ELF-1 (cell line): ENCODE data around the gene ABHD17A.

Experiments used
- DNase-seq: peaks from one replicate; pipeline ENCODE4 v3.0.0-alpha.2; 2016; ENCODE audit warnings: low read depth, low spot score

The ABHD17A gene

DNA sequence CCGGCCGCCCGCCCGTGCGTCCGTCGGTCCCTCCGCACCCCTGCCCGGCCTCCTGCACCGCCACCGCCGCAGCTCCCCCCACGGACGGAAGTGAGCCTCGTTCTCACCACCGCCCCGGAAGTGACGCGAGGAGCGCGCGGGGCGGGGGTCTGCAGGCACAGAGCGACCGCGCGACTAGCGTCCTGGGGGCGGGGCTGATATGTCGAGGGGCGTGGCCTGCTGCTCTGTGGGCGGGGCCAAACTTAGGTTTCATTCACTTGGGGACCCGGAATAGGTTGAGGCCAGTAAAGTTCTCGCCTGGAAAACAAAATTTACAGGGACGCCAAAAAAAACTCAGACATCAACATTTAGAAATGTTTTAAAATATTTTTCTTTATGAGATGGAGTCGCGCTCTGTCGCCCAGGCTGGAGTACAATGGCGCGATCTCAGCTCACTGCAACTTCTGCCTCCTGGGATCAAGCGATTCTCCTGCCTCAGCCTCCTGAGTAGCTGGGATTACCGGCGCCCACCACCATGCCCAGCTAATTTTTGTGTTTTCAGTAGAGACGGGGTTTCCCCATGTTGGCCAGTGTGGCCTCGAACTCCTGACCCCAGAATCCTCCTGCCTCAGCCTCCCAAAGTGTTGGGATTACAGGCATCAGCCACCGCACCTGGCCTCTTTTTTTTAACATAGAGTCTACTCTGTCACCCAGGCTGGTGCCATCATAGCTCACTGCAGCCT is at the start of gene ABHD17A:
Gene ABHD17A, minus strand, starts transcription at position 99 of the 722 bp plus-strand sequence. CDS start 3,930 bp downstream, outside the sequence.
- peak; percentile 95 for DNase-seq

DNA sequence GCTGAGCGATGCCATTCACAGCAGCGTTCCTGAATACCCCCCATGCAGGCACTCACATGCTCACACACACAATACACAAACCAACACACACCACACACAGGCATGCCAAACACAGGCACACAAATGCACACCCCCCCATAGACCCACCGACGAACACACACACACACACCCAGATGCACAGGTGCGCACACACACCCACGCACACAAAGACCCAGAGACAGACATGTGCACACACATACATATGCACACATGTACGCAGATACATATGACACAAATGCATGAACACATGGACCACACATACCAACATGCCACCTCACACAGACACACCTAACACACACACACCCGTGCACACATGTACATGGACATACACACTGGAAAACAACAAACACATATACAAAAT is 48.6 kb upstream of the ABHD17A start:
- DNase-seq = no peak

DNA sequence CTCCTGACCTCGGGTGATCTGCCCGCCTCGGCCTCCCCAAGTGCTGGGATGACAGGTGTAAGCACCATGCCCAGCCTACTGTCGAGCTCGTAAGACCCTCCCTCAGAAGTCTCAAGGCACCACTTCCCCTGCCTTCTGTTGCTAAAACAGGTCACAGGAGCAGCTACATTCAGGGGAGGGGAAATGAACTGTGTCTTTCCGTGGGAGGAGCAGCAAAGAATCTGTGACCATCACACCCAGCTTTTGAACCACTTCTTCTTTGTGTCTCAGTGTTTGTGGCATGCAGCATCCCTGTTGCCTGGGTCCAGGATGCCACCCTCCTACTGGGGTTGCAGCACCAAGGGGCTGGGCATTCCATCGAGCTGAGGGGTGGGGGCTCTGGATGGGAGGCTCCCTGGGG is 47.9 kb upstream of the ABHD17A start:
- DNase-seq = no peak

DNA sequence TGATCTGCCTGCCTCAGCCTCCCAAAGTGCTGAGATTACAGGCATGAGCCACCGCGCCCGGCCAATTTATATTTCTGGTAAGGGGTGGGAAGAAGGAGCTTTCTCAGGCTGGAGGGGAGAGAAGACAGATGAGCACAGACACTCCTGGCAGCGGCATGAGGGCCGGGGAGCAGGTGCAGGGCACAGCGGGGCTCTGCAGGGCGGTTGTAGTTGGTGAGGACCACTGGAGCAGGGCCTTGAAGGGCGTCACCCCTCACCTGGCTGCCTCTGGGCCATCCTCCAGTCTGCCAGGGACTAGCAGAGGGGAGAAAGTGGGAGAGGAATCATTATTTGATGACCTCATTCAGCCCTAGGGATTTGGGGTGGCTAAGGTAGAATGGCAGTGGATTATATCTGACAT is 47.1 kb upstream of the ABHD17A start:
- DNase-seq = no peak

DNA sequence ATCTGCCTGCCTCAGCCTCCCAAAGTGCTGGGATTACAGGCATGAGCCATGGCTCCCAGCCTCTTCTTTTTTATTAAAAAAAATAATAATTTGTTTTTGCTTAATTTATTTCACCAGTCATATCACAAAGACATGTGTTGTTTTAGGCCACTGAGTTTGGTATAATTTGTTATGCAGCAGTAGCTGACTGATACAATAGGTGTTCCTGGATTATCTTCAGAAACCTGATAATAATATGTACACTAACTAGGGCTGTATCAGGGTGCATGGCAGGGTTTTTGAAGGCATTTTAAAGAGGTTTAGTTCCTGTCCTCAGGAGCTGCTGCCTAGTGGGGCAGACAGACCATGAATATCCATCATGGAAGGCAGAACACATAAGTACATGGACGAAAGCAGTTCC is 46.1 kb upstream of the ABHD17A start:
- no peak for DNase-seq

GRCh38 chr19:1929021-1929742 is 43.9 kb upstream of the ABHD17A start:
- peak; percentile 87 for DNase-seq

GRCh38 chr19:1925544-1925943 is 40.2 kb upstream of the ABHD17A start:
- DNase-seq = no peak

GRCh38 chr19:1924320-1924961 is 39.1 kb upstream of the ABHD17A start:
- DNase-seq = no peak

DNA sequence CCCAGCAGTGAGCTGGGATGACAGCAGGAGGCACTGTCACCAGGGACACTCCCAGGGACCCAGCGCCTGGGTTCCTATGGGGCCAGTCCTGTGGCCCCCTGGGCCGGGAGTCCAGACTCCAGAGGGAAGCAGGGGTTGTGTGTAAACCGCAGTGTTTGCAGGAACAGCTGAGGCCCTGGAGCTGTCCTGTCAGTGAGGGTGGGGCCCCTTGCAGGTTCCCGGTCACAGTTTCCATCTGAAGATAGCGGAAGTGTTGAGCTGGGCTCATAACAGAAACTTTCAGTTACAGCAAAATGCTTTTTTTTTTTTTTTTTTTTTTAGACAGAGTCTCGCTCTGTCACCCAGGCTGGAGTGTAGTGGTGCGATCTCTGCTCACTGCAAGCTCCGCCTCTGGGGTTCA is 38.0 kb upstream of the ABHD17A start:
- DNase-seq = no peak

DNA sequence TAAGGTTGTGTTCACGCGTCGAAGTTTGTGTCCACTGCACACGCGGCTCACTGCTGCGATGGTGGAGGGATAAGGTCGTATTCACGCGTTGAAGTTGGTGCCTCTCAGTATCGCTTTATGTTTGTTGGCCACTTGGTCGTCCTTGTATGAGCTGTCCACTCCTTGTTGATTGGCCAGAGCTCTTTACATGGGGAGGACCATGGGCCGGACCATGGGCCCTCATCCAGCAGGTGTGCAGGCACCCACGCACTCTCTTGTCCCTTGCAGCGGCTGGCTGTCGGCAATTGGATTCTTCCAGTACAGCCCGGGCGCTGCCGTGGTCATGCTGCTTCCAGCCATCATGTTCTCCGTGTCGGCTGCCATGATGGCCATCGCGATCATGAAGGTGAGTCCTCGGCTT is 37.5 kb upstream of the ABHD17A start:
- no peak for DNase-seq

GRCh38 chr19:1921825-1922224 is 36.5 kb upstream of the ABHD17A start:
- no peak for DNase-seq

- no peak for DNase-seq
Measured at GRCh38 chr19:1921326-1921725, 36.0 kb upstream of the ABHD17A start.

DNA sequence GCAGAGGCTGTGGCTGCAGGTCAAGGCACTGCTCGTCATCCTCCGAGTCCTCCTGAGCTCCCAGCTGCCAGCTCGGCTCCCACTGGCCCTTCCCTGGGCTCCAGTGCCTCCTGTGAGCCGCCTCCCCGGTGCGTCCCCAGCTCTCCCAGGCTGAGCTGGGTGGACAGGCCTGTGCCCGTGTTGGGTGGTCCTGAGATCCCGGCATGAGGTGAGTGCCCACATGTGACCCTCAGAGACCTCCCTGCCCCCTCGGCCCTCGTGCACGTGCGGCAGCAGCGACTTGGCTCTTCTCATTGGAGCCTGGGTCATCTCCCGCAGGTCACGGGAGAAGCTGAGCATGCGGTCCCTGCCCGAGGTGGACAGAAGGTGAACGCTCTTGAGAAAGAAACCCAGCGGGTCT is 35.3 kb upstream of the ABHD17A start:
- no peak for DNase-seq

- no peak for DNase-seq
Measured at GRCh38 chr19:1918975-1919374, 33.7 kb upstream of the ABHD17A start.

GRCh38 chr19:1917926-1918325 is 32.6 kb upstream of the ABHD17A start:
- DNase-seq = no peak

DNA sequence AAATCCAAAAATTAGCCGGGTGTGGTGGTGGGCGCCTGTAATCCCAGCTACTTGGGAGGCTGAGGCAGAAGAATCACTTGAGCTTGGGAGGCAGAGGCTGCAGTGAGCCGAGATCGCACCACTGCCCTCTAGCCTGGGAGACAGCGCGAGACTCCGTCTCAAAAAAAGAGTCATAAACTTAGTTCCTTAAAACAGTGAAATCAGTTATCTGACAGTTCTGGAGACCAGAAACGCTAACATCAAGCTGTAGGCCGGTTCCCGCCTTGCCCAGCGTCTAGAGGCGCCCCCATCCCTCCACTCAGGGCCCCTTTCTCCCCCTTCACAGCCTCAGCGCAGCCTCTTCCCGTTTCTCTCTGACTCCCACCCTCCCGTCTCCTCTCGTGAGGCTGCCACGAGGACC is 31.9 kb upstream of the ABHD17A start:
- DNase-seq = no peak

DNA sequence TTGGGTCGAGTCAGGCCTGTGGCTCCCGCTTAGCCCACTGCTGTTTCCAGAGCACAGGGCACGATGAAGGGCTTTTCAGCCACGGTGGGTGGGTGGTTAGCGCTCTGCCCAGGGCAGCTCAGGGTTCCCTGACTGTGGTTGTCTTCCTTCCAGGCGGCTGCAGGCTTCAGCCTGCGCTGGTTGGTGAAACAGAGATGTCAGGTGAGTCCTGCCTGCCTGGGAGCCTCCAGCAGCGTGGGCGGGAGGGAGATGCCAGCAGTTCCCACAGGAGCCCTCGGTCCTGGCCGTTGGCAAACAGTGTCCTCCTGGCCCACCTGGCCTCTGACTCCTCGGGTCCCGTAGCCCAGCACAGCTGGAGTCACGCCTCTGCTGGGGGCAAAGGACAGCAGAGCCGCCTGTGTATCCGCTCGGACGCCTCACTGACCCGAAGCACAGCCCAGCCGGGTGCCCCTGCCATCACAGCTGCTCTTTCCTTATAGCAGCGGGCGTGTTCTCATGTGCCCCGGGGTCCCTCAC is 29.6 kb upstream of the ABHD17A start:
- DNase-seq = no peak

GRCh38 chr19:1913781-1914577 is 28.7 kb upstream of the ABHD17A start:
- DNase-seq = no peak

DNA sequence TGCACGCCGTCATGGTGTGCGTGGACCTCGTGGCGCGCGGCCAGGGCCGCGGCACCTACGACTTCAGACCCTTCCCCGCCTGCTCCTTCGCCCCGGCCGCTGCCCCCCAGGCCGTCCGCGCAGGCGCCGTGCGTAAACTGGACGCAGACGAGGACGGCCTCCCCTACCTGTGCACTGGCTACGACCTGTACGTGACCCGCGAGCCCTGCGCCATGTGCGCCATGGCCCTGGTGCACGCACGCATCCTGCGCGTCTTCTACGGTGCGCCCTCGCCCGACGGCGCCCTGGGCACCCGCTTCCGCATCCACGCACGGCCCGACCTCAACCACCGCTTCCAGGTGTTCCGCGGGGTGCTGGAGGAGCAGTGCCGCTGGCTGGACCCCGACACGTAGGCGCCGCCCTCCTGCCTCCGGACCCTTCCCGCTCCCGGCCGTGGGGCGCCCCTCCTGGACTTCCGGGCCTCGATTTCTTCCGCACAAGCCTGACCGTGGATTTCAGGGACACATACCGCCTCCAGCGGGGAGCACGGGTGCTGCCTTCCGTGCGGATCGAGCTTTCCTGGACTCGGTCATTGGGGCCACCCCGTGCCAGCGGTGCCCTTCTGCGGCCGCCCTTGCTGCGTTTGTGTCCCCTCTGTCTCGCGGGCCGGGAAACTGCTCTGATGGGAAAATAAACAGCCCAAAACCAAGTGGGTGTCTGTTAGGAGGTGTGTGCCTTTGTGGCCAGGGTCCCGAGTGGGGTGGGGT is 27.6 kb upstream of the ABHD17A start:
- no peak for DNase-seq

DNA sequence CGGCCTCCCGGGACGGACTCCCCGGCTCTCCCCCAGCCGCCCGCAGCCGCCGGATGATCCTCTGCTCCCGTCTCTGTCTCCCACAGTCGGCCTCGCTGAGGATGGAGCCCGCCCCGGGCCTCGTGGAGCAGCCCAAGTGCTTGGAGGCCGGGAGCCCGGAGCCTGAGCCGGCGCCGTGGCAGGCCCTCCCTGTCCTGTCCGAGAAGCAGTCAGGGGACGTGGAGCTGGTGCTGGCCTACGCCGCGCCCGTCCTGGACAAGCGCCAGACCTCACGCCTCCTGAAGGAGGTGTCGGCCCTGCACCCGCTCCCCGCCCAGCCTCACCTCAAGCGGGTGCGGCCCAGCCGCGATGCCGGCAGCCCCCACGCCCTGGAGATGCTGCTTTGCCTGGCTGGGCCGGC is 26.7 kb upstream of the ABHD17A start:
- DNase-seq = no peak

DNA sequence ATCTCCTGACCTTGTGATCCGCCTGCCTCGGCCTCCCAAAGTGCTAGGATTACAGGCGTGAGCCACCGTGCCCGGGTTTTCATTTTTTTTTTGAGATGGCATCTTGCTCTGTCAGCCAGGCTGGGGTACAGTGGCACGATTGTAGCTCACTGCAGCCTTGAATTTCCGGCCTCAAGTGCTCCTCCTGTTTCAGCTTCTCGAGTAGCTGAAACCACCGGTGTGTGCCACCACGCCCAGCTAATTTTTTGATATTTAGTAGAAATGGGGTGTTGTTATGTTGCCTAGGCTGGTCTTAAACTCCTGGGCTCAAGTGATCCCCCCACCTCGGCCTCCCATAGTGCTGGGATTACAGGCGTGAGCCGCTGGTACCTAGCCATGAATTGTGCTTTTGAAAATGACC is 25.8 kb upstream of the ABHD17A start:
- DNase-seq = no peak
